ENCODE measurements around the gene CIAO2A.

The CIAO2A gene

DNA sequence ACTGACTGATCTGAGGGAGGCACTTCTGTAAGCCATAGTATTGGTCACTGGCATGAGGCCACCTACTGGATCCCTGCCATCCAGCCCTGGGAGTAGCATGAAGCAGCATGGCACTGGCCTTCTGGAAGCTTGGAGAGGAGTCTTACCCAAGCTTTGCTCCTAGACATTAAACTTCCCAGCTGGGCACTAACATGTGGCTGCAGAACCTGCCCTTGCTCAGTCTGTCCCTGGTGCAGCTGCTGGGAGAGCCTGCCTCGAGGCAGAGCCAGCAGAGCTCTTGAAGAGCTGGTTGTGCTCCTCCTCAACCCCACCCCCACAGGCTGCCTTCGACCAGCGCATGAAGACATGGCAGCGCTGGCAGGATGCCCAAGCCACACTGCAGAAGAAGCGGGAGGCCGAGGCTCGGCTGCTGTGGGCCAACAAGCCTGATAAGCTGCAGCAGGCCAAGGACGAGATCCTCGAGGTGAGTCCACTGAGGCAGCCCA, 40.7 kb upstream of the CIAO2A start:
- Histone ChIP-seq H3K9me2 (replicated peaks; ENCODE audit: insufficient read depth, low read length) (no peaks in the 10 kb centered on the region), H3K4me3 (ENCODE audit: low read length) (no peak overlapping the region), H3K9ac (ENCODE audit: low read length) (no peak overlapping the region), H3K36me3 (replicated peaks; ENCODE audit: insufficient read depth, low read length) (no peaks in the 10 kb centered on the region; the same call in none of the 2 replicates), H4K20me1 (ENCODE audit: insufficient read depth, low read length) (no peaks in the 10 kb centered on the region), H3K9me3 (replicated peaks; ENCODE audit: insufficient read depth, low read length) (no peaks in the 10 kb centered on the region), H3K27me3 (replicated peaks; ENCODE audit: insufficient read depth, low read length) (no peaks in the 10 kb centered on the region), H3K27ac (ENCODE audit: low read length) (no peak overlapping the region), H3K4me1 (ENCODE audit: low read length) (no peaks in the 10 kb centered on the region), H2AFZ (ENCODE audit: low read length) (no peak overlapping the region), H3F3A (ENCODE audit: insufficient read depth, low read length) (no peaks in the 10 kb centered on the region), H3K4me2 (ENCODE audit: low read depth, low read length) (no peak overlapping the region), H3K79me2 (ENCODE audit: low read length) (no peaks in the 10 kb centered on the region)
- TF ChIP-seq, protein P1, sequence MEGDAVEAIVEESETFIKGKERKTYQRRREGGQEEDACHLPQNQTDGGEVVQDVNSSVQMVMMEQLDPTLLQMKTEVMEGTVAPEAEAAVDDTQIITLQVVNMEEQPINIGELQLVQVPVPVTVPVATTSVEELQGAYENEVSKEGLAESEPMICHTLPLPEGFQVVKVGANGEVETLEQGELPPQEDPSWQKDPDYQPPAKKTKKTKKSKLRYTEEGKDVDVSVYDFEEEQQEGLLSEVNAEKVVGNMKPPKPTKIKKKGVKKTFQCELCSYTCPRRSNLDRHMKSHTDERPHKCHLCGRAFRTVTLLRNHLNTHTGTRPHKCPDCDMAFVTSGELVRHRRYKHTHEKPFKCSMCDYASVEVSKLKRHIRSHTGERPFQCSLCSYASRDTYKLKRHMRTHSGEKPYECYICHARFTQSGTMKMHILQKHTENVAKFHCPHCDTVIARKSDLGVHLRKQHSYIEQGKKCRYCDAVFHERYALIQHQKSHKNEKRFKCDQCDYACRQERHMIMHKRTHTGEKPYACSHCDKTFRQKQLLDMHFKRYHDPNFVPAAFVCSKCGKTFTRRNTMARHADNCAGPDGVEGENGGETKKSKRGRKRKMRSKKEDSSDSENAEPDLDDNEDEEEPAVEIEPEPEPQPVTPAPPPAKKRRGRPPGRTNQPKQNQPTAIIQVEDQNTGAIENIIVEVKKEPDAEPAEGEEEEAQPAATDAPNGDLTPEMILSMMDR (IDR thresholded peaks at IDR 0.05; ENCODE audit: low read length) = no peak
- TF ChIP-seq EZH2phosphoT487 (IDR thresholded peaks at IDR 0.05; ENCODE audit: low read length) = no peak
- TF ChIP-seq EZH2 (optimal IDR thresholded peaks at IDR 0.05; ENCODE audit: low read depth, low read length) = no peak
- no peak for DNase-seq

DNA sequence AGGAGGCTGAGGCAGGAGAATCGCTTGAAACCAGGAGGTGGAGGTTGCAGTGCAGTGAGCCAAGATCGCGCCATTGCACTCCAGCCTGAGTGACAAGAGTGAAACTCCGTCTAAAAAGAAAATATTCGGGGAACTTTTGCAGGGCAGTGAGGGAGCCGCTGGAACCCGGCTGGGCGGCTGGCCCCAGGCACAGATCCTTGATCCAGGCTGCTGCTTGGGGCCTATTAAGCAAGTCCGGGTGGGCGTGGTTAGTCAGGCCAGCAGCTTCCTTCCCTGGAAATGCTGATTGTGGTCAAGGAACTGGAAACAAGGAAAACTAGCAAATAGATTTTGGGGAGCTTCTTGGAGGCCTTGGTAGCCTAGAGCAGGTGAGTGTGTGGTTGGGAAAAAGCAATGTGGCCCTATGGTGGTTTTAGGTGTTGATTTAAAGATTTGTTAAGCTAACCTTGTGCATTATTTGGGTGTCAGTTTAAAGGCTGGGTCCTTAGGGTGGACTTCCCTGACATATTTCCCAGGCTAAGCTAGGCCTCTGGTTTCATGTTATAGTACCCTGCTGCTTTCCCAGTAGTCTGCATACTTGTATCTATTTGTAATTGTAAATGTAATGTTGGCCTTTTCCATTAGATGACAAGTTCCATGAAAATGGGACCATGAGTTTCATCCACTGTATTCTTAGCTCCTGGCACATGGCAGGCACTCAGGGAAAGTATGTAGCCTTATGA, 40.1 kb upstream of the CIAO2A start:
- no peaks in the 10 kb centered on the region for H3K9me2 ChIP-seq (replicated peaks; ENCODE audit: insufficient read depth, low read length)
- no peak overlapping the region for H3K27ac ChIP-seq (ENCODE audit: low read length)
- no peak overlapping the region for H3K4me2 ChIP-seq (ENCODE audit: low read depth, low read length)
- no peaks in the 10 kb centered on the region for H3K4me1 ChIP-seq (ENCODE audit: low read length)
- H3F3A ChIP-seq (ENCODE audit: insufficient read depth, low read length) = no peaks in the 10 kb centered on the region
- no peak overlapping the region for H3K9ac ChIP-seq (ENCODE audit: low read length)
- H3K79me2 ChIP-seq (ENCODE audit: low read length) = no peaks in the 10 kb centered on the region
- no peaks in the 10 kb centered on the region for H3K9me3 ChIP-seq (replicated peaks; ENCODE audit: insufficient read depth, low read length)
- no peaks in the 10 kb centered on the region for H4K20me1 ChIP-seq (ENCODE audit: insufficient read depth, low read length)
- no peak for DNase-seq
- H2AFZ ChIP-seq (ENCODE audit: low read length) = no peak overlapping the region
- no peaks in the 10 kb centered on the region for H3K27me3 ChIP-seq (replicated peaks; ENCODE audit: insufficient read depth, low read length)
- TF ChIP-seq, protein P1 (IDR thresholded peaks at IDR 0.05; ENCODE audit: low read length) = no peak
- TF ChIP-seq EZH2 (optimal IDR thresholded peaks at IDR 0.05; ENCODE audit: low read depth, low read length) (no peak), EZH2phosphoT487 (IDR thresholded peaks at IDR 0.05; ENCODE audit: low read length) (no peak)
- no peaks in the 10 kb centered on the region; the same call in none of the 2 replicates for H3K36me3 ChIP-seq (replicated peaks; ENCODE audit: insufficient read depth, low read length)
- H3K4me3 ChIP-seq (ENCODE audit: low read length) = no peak overlapping the region

DNA sequence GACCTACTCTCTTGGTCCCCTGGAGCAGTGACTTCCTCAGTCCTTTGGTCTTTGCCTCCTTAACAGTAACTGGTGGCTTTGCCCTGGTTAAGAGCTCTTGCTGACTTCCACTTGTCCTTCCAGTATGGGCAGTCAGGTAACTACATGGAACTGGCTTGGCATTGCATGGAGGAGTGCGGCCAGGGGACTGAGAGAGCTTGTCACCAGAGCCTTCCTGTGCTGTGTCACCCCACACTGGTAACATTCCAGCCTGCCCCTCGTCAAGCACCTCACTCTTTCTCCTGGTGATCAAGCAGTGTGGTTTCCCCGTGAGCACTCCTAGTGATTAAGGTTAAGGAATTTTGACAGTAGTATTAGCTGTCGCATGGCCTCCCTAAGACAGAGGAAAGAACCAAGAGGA, 38.6 kb upstream of the CIAO2A start:
- H2AFZ ChIP-seq (ENCODE audit: low read length) = no peak overlapping the region
- no peaks in the 10 kb centered on the region for H3F3A ChIP-seq (ENCODE audit: insufficient read depth, low read length)
- TF ChIP-seq EZH2 (optimal IDR thresholded peaks at IDR 0.05; ENCODE audit: low read depth, low read length) (no peak), EZH2phosphoT487 (IDR thresholded peaks at IDR 0.05; ENCODE audit: low read length) (no peak)
- TF ChIP-seq, protein P1 (IDR thresholded peaks at IDR 0.05; ENCODE audit: low read length) = no peak
- no peak overlapping the region for H3K4me3 ChIP-seq (ENCODE audit: low read length)
- H3K27ac ChIP-seq (ENCODE audit: low read length) = no peak overlapping the region
- H3K79me2 ChIP-seq (ENCODE audit: low read length) = no peaks in the 10 kb centered on the region
- no peaks in the 10 kb centered on the region for H3K27me3 ChIP-seq (replicated peaks; ENCODE audit: insufficient read depth, low read length)
- H3K9me2 ChIP-seq (replicated peaks; ENCODE audit: insufficient read depth, low read length) = no peaks in the 10 kb centered on the region
- peaks cover 5% of the 10 kb centered on the region for H3K36me3 ChIP-seq (replicated peaks; ENCODE audit: insufficient read depth, low read length)
- no peaks in the 10 kb centered on the region for H3K4me1 ChIP-seq (ENCODE audit: low read length)
- H3K9ac ChIP-seq (ENCODE audit: low read length) = no peak overlapping the region
- no peaks in the 10 kb centered on the region for H4K20me1 ChIP-seq (ENCODE audit: insufficient read depth, low read length)
- H3K4me2 ChIP-seq (ENCODE audit: low read depth, low read length) = no peak overlapping the region
- H3K9me3 ChIP-seq (replicated peaks; ENCODE audit: insufficient read depth, low read length) = no peaks in the 10 kb centered on the region
- DNase-seq = no peak

Measured in MM.1S (cell line).